Frontal cortex (tissue), 4 donors: ENCODE results near the gene PLEKHG4B. TPM values are rescaled to one million over a fixed set of nuclear protein-coding genes. Genes with fewer than 3 reads are reported as not detected.
"Not testable (repeated sequence)": the region's sequence is repeated elsewhere in the genome, so short reads cannot be mapped to it uniquely, and the experiment has no call there.

Source experiments
- DNase-seq, 2 donors: peaks; one replicate each; pipeline ENCODE4 v3.0.0; 2012; ENCODE audit warnings: low spot score in 2 of 2
- FAIRE-seq: peaks from 2 replicates; lab custom pipeline; 2012; peaks lifted over from hg19 to GRCh38; lab: Jason Lieb, UNC
- total RNA-seq: library from RNA; depleted of rRNA; stranded (reverse); fragments of >200 nt; gene quantifications from one replicate; pipeline ENCODE4 v1.2.3, GENCODE V29; 2014
- donor health status: control.
- donor health status: control.
- donor health status: control.

PLEKHG4B gene
- total RNA-seq, 1 donor from 2014 or later, result 3.7 TPM

DNA sequence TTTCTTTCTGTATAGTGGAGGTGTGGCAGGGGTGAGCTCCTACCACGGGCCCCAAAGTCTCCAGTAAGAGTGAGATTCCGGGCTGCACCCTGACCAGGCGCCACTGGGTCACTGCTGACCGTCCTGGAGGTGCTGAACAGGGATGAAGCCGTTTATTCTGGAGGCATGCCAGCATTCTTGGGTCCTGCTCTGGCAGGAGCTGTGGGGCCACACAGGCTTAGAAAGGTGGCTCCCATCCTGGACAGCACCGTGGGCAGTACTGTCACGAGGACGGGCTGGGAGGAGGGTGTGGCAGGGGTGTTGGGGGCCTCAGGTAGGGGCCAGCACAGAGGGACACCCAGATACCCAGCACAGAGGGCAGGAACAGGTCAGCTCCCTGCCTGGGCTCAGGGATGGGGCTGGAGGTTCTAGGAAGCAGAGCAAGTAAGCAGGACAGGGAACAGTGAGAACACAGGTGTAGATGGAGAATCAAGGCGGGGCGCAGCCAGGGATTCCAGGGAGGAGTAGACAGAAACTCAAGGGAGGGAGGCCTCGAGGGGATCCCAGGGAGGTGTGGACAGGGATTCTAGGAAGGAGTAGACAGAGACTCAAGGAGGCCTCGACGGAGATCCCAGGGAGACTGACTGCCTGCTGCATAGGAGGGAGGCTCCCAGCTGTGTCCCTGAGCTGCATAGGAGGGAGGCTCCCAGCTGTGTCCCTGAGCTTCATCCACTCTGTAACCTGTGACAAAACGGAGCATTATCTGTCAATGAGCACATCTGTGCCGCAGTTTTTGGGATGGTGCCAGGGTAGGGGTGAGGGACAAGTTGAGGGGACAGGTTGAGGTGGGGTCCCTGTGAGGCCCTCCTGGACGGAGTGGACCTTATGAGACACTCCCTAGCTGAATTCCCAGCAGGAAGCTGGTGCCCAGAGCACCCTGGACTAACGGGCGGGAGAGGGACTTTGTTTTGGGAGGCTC lies 1.1 kb upstream of the PLEKHG4B start:
- FAIRE-seq (no peak), DNase-seq (no peak)

DNA sequence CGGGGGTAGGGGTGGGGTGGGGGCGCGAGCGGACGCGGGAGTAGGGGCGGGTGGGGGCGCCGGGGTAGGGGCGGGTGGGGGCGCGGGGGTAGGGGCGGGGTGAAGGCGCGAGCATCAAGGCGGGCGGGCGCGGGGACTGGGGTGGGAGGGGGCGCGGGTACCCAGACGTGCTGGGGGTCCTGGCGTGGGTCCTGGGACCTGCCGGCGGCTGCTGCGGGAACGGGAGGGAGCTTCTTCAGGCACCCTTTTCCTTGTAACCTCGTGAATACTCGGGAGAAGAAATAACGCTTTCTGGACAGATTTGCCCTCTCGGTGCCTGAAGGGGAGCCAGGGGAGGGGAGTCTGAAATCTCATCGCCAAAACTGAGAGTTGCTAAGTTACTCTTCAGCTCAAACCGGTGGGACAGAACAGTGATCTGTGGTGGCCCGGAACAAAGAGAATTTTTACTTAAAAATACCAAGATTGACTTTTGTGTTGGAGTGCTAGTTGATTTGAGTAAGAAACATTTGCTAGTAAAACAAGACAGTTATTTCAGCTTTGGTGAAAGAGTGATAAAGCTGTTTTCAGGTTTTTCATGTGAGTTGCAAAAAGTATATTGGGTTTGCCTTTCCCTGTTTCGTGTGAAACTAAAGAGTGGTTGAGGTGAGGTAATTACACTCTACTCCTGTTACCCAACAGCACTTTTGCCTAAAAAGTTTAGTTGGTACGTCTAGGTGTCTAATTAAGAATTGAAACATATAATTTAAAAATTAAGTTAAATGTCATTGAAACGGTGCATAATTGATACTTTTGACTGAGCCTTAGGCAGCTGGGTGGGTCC lies 643 bp downstream of the PLEKHG4B start:
- no peak for DNase-seq
- no peak for FAIRE-seq

- FAIRE-seq, result no peak
- no peak for DNase-seq
Observed at GRCh38 chr5:93221-93980, 1.4 kb downstream of the PLEKHG4B start.

DNA sequence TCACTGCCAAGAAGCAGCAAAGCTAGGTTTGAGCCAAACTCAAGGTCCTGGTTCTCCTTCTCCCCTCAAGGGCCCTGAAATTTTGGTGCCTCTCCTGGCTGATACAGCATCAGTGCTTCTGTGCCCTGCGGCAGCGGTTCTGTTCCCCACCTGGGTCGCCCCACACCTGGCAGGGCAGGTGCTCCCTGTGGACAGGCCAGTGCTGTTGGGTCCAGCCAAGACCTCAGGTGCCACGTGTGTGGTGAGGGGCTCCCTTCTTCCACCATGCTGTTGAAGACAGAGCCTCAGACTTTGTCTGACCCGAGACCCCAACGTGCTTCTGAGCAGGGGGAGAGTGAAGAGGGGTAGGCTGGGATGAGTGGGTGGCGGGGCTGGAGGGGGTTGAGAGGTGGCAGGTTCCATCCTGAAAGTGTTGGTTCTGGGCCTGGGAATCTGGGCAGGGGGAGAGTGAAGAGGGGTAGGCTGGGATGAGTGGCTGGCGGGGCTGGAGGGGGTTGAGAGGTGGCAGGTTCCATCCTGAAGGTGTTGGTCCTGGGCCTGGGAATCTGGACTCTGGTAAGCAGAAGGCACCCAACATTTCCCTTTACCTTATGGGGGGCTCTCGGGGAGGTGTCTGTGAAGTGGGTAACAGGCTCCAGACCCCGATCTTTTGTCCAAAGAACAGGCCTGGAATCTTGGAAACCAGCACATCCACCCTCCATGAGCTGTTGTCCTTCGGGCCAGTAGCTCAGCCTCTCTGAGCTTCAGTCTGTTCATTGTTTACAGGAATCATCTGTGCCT lies 2.3 kb downstream of the PLEKHG4B start:
- no peak for FAIRE-seq
- DNase-seq, result no peak

GRCh38 chr5:95241-95980 lies 3.4 kb downstream of the PLEKHG4B start:
- DNase-seq (no peak), FAIRE-seq (no peak)

GRCh38 chr5:96976-97660 lies 5.2 kb downstream of the PLEKHG4B start:
- FAIRE-seq, result no peak

GRCh38 chr5:99815-100214 lies 7.8 kb downstream of the PLEKHG4B start:
- DNase-seq (no peak), FAIRE-seq (no peak)

More at GRCh38 chr5:96976-97660, 5.2 kb downstream of the PLEKHG4B start:
- no peak for DNase-seq

DNA sequence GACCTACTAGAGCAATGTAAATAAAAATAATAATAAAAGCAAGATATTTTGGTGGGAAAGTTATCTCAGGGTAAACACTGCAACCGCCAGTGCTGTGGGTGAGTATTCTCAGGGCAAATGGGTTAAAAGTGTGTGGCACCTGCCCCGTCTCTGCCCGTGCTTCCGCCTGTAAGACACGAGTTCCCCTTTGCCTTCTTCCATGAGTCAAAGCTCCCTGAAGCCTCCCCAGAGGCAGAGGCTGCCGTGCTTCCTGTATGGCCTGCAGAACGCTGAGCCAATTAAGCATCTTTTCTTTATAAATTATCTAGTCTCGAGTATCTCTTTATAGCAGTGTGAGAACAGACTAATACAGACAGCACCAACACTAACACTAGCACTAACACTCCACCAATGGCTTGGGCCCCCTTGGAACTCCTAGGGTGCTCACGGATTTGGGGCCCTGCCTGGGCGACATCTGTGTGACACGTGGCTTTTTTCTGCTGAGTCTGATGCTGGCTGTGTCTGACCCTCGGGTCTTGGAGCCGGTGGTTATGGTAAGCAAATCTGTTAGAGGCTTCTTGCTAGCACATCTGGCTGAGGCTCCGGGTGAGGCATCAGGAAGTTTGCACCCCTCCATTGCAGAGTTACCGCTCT lies 10.6 kb downstream of the PLEKHG4B start:
- no peak for DNase-seq
- no peak for FAIRE-seq

DNA sequence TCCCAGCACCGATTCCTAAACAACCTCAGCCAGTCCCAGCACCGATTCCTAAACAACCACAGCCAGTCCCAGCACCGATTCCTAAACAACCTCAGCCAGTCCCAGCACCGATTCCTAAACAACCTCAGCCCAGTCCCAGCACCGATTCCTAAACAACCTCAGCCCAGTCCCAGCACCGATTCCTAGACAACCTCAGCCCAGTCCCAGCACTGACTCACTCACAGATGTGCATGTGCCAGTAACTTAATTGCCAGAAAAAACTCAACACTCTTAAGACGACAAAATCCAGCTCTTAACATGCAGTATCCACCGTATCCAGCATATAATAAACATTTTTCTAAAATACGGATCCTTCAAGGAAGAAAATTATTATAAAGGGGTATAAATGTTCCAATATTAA lies 12.1 kb downstream of the PLEKHG4B start:
- not testable (repeated sequence) for DNase-seq, FAIRE-seq

DNA sequence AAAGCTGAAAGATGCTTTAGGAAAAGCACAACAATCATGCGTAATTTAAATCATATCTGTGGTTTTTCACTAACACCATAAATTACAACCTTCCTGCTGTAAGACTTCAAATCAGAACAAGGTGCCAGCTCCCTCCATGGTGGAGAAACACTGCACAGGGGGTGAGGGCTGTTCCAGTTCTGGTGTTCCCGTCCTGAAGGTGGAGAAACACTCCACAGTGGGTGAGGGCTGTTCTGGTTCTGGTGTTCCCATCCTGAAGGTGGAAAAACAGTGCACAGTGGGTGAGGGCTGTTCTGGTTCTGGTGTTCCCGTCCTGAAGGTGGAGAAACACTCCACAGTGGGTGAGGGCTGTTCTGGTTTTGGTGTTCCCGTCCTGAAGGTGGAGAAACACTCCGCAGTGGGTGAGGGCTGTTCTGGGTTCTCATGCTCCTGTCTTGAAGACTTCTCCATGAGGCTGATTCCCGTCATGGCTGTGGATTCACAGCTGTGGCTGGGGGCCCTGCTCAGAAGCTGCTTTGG lies 12.9 kb downstream of the PLEKHG4B start:
- no peak for DNase-seq
- no peak for FAIRE-seq

GRCh38 chr5:105504-106070 lies 13.6 kb downstream of the PLEKHG4B start:
- DNase-seq (no peak), FAIRE-seq (no peak)

- DNase-seq (no peak), FAIRE-seq (no peak)
Observed at GRCh38 chr5:106587-106986, 14.6 kb downstream of the PLEKHG4B start.

DNA sequence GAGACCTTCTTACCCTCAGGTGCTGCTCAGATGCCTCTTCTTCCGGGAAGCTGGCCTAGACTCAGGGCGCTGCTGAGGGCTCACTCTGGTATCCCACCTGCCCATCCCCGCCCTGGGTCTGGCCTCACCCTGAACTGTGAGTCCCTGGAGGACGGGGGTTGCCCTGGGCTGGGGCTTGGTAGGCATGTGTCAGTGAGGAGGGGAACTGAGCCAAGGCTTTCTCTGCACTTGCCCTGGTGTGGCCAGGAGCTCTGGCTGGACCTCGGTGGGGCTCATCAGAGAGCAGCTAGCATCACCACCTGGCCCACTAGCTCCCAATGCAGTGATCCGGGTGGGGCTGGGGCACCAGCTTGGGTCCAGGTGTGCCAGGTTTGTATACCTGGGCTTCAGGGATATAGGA lies 15.6 kb downstream of the PLEKHG4B start:
- FAIRE-seq, result no peak
- DNase-seq, result no peak

DNA sequence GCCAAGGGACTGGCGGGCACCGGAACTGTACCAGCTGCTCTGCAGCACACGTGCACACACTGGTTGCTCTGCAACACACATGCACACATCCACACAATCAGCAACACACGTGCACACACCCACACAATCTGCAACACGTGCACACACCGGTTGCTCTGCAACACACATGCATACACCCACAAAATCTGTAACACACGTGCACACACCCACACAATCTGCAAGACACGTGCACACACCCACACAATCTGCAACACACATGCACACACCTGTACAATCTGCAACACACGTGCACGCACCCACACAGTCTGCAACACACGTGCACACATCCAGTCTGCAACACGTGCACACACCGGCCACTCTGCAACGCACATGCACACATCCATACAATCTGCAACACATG lies 17.9 kb downstream of the PLEKHG4B start:
- no peak for FAIRE-seq
- DNase-seq, result no peak

GRCh38 chr5:110270-110888 lies 18.4 kb downstream of the PLEKHG4B start:
- FAIRE-seq (no peak), DNase-seq (no peak)

DNA sequence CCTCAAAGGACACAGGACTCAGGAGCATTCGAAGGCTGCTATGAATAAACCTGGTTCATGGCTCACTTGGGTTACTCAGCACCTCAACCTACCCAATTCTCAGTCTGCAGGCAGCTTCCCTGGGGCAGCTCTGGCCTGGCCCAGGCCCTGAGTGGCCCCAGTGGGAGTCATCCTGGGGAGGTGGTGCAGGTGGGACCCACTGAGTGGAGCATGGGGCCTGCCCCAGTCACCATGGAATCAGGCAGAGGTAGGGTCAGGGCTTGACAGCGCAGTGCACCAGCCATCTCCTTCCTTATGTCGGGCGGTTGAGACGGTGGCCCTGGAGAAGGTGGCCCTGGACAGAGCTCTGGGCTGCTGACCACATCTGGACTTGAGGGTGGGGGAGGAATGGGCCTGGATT lies 19.2 kb downstream of the PLEKHG4B start:
- no peak for FAIRE-seq
- no peak for DNase-seq
